ENCODE results near the gene ARHGEF4.

Gene ARHGEF4

GRCh38 chr2:131041402-131042147 is 204.9 kb downstream of the ARHGEF4 start:
- DNase-seq: no peak

GRCh38 chr2:131042148-131042775 is 205.5 kb downstream of the ARHGEF4 start:
- DNase-seq: no peak

- no peak for DNase-seq
Measured at GRCh38 chr2:131043199-131044074, 206.7 kb downstream of the ARHGEF4 start.

- no peak for DNase-seq
Measured at GRCh38 chr2:131044075-131044756, 207.5 kb downstream of the ARHGEF4 start.

GRCh38 chr2:131044757-131045150 is 208.0 kb downstream of the ARHGEF4 start:
- DNase-seq: no peak

GRCh38 chr2:131045286-131046027 is 208.7 kb downstream of the ARHGEF4 start:
- DNase-seq: no peak

GRCh38 chr2:131046028-131046917 is 209.6 kb downstream of the ARHGEF4 start:
- DNase-seq: no peak

- DNase-seq: no peak
Measured at GRCh38 chr2:131046918-131047652, 210.4 kb downstream of the ARHGEF4 start.

GRCh38 chr2:131047920-131048560 is 211.3 kb downstream of the ARHGEF4 start:
- DNase-seq: no peak

GRCh38 chr2:131048641-131049040 is 211.9 kb downstream of the ARHGEF4 start:
- no peak for DNase-seq

- no peak for DNase-seq
Measured at GRCh38 chr2:131049150-131049718, 212.5 kb downstream of the ARHGEF4 start.

GRCh38 chr2:131050896-131051295 is 214.2 kb downstream of the ARHGEF4 start:
- DNase-seq: no peak

- DNase-seq: no peak
Measured at GRCh38 chr2:131052741-131053263, 216.1 kb downstream of the ARHGEF4 start.

- DNase-seq: no peak
Measured at GRCh38 chr2:131054488-131054887, 217.8 kb downstream of the ARHGEF4 start.

GRCh38 chr2:131055169-131056065 is 218.7 kb downstream of the ARHGEF4 start:
- DNase-seq: no peak

- no peak for DNase-seq
Measured at GRCh38 chr2:131056204-131056931, 219.7 kb downstream of the ARHGEF4 start.

GRCh38 chr2:131056932-131057287 is 220.2 kb downstream of the ARHGEF4 start:
- DNase-seq: no peak

All from activated CD4-positive, alpha-beta T cell treated with anti-CD3 and anti-CD28 coated beads, Interleukin-10, Interleukin-2, amounts not matched to agents 100 ng/mL and 50 ng/mL, durations not matched to agents 16 hours and 8 hours (primary cell).